ENCODE results near the gene CD93.

Gene CD93

DNA sequence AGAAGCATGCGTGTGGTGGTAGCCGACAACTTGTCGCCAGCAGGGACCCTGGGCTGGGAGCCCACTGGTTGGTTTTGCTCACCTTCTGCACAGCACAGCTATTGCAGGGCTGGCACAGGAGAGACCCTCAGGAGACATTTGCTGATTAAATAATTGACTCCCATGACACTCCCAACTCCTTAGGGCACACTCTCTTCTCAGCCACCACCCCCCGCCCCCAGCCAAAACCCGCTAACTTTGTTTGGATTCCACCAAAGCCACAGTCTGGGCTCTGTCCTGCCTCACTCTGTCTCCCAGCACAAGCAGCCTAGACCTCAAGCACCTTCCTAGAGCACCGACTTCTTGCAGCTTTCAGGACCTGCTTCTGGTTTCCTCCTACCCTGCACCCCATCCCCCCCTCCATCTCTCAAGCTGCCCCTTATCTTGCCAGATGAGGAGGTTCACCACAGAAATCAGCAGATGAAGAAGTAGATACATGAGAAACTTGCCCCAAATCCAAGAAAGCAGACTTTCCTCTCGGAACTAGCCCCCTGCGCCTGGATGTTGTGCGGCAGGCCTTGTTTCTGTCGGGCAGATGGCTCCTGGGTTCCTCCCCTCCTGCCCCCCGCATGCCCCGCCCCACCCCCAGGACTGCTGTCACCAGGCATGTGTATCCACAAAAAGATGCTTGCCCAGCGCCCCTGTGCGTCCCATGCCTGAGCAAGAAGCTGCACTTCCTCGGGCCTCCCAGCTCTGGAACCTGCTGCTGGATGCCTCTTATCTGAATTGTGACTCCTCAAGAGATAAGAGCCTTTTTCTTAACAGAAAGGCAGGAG lies 35.0 kb upstream of the CD93 start:
- no peak for DNase-seq (ENCODE audit: low read depth)

DNA sequence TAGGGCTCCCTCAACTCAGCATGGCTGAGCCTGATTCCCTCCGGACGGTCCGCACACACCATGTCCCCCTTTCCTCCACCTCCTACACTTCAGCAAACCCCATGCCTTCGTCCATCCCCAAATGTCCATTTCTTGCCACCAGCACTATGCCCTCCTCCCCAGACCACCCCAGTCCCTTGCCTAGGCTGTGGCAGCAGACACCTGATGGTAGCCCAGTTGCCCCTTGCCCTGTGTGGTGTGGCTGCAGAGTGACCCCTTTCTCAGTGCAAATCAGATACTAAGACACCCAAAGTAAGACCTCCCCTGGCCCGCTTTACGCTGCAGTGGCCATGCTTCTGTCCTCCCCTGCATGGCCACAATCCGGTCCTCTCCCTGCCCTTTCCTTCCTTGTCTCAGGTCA lies 34.1 kb upstream of the CD93 start:
- DNase-seq (ENCODE audit: low read depth), result no peak

DNA sequence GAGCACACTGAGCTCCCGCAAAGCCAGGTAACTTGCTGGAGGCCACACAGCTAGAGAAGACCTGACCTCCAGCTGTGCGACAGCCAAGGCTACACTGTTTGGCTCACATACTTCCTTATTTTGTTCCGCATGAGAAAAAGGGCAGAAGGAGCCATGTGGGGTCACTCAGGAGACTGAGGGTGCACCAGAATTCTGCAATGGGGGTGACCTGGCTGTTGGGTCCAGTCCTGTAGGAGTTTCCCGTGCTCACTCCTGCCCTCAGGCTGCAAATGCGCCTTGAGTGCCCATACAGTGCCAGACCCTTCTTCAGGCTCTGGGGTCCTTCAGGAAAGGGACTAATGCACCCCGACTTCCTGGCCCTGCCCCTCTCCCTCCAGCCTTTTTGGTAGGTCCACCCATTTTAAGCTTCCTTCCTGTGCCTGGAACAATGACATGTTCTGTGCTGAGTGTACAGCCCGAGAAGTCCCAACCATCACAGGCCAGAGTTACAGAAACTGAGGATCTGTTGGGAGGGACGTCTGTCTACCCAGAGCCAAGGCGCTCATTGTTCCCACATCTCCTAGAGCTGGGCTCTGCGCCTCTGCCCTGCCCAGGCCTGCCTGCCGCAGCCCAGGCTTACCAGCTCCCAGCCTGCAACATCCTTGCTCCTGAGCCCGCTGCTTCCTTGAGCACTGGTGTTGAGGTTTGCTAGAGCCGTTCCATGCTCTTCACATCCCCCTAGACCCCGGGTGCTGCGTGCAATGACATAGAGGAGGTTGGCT lies 33.5 kb upstream of the CD93 start:
- no peak for DNase-seq (ENCODE audit: low read depth)

- DNase-seq (ENCODE audit: low read depth), result no peak
These were observed 32.6 kb upstream of the CD93 start for GRCh38 chr20:23118766-23119165.

- no peak for DNase-seq (ENCODE audit: low read depth)
These were observed 32.0 kb upstream of the CD93 start for GRCh38 chr20:23118144-23118543.

- DNase-seq (ENCODE audit: low read depth), result no peak
These were observed 31.6 kb upstream of the CD93 start for GRCh38 chr20:23117738-23118137.

- no peak for DNase-seq (ENCODE audit: low read depth)
These were observed 30.4 kb upstream of the CD93 start for GRCh38 chr20:23116311-23117089.

GRCh38 chr20:23115822-23116221 lies 29.7 kb upstream of the CD93 start:
- DNase-seq (ENCODE audit: low read depth), result no peak

GRCh38 chr20:23114448-23115082 lies 28.4 kb upstream of the CD93 start:
- DNase-seq (ENCODE audit: low read depth), result no peak

DNA sequence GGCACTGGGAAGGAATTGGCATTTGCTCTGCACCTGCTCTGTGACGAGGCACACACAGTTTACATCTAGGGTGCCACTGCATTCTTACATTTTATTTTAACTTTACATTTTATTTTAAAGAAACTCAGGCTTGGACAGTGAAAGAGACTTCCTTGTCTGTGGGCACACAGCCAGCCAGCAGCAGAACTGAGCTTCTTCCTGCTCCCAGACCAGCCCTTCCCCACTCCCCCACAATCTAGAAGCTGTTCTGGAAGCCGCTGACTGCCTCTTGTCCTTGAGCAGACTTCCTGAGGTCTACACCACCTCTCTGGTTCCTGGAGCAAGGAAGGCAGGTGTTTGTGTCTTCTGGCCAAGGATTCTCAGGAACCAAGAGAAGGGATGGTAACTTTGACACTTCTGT lies 27.9 kb upstream of the CD93 start:
- DNase-seq (ENCODE audit: low read depth), result no peak

- DNase-seq (ENCODE audit: low read depth), result no peak
These were observed 26.5 kb upstream of the CD93 start for GRCh38 chr20:23112595-23112994.

DNA sequence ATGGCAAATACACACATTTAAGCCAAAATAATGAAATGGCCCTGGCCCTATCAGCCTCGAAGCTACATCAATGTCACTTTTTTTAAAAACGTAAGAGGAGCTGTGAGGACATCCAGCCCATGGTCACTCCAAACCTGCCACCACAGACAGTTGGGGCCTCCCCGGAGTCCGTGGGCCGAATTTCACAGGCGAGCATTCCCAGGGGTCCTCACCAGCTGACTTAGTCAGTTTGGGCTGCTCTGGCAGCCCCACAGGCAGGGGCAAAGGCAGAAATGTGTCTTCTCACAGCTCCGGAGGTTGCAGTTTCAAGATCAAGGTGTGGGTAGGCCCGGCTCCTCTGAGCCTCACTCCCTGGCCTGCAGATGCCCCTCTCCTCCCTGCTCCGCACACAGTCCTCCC lies 25.8 kb upstream of the CD93 start:
- no peak for DNase-seq (ENCODE audit: low read depth)

GRCh38 chr20:23111307-23111943 lies 25.3 kb upstream of the CD93 start:
- DNase-seq (ENCODE audit: low read depth), result no peak

DNA sequence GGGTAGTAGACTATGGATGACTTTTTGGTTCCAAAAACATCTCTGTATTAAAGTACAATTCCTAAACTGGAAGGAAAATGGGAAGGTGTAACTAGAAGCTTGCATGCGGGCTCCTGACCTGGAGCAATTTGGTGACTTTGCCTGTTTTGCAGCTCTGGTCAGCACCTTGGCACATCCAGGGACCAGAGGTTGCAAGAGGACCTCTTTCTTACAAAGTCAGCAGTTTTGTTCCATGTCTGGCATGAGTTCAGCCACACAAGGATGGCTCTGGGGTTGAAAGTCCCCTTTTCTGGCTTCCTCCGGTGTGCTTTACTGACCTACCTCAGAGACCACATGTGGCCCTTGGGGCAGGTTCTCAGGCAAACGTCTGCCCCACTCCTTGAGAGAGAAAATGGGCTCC lies 22.7 kb upstream of the CD93 start:
- DNase-seq (ENCODE audit: low read depth), result no peak

DNA sequence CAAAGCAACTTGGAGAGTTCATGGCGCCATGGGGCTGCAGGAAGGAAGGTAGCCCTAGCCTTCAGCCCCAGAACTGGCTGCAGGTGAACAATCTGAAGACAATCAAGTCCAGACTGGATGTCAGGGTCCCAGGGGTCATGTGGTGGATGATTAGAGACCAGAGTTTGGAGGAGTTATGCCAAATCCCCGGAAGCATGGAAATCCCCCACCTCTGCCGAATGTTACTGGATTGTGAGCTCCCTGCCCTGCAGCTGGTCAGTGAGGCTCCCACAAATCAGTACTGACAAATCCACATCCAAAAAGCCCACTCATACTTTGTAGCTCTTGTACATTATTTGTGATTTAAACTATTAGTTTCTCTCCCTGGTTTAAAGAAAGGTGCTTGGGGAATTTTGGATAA lies 21.3 kb upstream of the CD93 start:
- DNase-seq (ENCODE audit: low read depth), result no peak

GRCh38 chr20:23106271-23106851 lies 20.2 kb upstream of the CD93 start:
- no peak for DNase-seq (ENCODE audit: low read depth)

- no peak for DNase-seq (ENCODE audit: low read depth)
These were observed 19.1 kb upstream of the CD93 start for GRCh38 chr20:23105193-23105592.

DNA sequence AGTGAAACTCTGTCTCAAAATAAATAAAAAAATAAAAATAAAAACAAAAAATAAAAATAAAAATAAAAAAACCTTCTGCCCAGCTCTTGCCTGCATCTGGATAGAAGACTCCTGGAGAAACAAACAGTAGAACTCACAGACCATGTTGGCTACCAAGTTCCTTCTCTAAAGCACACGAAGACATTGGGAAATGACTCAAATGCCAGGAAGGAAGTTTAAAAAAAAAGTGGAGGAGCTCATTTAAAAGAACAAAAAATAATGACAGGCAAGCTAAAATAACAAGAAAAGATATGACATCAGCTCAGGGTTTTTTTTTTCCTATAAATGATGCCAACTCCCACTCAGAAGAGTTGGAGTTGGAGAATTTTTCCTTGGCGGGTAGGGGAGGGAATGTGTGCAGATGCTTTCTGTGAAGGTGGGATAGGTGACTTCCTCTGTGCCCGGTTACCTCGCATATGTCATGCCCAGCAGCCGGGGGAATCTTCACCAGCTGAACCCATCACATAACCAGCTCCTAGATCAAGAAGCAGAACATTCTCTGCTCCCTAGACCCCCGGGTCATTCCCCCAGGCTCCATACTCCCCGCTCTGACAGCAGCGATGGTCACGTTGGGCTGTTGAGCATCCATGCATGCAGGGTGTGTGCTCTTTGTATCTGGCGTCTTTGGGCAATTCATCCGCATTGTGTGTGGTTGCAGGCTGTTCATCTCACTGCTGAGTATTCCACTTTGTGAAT lies 17.3 kb upstream of the CD93 start:
- no peak for DNase-seq (ENCODE audit: low read depth)

DNA sequence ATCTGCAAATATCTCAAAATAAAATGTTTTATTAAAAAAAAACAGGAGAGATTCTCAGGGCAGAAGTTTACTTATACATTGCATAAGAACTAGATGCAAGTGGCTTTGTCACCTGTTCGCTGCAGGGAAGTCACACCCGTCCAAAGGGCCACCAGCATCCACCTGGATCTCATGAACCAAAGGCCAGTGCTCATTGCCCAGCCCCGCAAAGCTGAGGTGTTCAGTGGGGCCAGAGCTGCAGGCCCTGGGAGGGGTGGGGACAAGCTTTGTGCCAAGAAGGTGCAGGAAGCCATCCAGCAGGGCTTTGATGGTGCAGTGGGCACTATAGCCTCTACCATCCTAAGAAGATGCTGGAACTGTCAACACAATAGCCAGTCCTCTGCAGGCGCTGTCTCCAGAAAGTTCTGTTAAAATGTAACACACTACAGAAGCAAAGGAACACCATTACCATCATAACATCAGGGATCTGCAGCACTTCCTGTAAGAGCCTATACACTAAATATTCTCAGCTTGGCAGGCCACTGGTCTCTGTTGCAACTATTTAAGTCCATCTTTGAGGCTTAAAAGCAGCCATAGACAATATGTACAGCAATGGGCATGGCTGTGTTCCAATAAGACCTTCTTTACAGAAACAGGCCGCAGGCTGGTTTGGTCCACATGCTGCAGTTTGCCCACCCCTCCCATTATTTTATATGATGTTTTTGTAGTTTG lies 15.7 kb upstream of the CD93 start:
- no peak for DNase-seq (ENCODE audit: low read depth)

DNA sequence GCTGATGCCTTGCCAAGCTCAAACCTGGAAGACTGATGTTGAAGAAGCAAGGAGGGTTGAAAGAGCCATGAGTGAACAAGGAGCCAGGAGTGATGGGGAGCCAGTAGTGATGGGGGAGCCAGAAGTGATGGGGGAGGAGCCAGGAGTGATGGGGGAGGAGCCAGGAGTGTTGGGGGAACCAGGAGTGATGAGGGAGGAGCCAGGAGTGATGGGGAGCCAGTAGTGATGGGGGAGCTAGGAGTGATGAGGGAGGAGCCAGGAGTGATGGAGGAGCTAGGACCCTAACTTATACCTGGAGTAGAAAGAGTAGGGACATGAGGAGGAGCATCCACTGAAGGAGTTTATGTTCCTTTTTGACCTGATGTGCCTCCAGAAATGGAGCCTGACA lies 14.6 kb upstream of the CD93 start:
- DNase-seq (ENCODE audit: low read depth), result no peak
